Colonic mucosa (tissue), 4 donors: ENCODE measurements around the gene HDDC2. TPM values are rescaled to one million over a fixed set of nuclear protein-coding genes. Genes with fewer than 3 reads are reported as not detected.

ENCODE experiments used
- DNase-seq: peaks from one replicate; pipeline ENCODE4 v3.0.0-alpha.2; 2020
- H3K27ac ChIP-seq: fragments of 200-600 bp; one replicate; pipeline ENCODE4 v1.8.0; 2021
- H3K27me3 ChIP-seq: fragments of 200-600 bp; one replicate; pipeline ENCODE4 v1.8.0; 2021
- H3K36me3 ChIP-seq: fragments of 200-600 bp; one replicate; pipeline ENCODE4 v1.8.0; 2021
- H3K4me1 ChIP-seq: fragments of 200-600 bp; one replicate; pipeline ENCODE4 v1.8.0; 2021; ENCODE audit warnings: mild to moderate bottlenecking
- H3K4me3 ChIP-seq: fragments of 200-600 bp; one replicate; pipeline ENCODE4 v1.8.0; 2021
- H3K9ac ChIP-seq, 2 donors: one replicate each; pipeline ENCODE4 v1.7.0; 2013; ENCODE audit warnings: control low read depth in 2 of 2, low read depth in 2 of 2, low read length in 2 of 2
- H3K9me3 ChIP-seq: fragments of 200-600 bp; one replicate; pipeline ENCODE4 v1.8.0; 2021
- intact Hi-C: fragments of 100-400 bp; cut with DNase I; formaldehyde crosslinking; loops from one replicate; pipeline ENCODE4 v1.14.1; 2022
- total RNA-seq, 2 donors: library from RNA; stranded (reverse); fragmentation: NEBNext Ultra II Directional in 1 of 2; extraction: Animal tissue kit (Norgen Biotek cat#: 25700) in 1 of 2; gene quantifications; one replicate each; pipeline ENCODE4 v1.2.1, GENCODE V29; 2021
- TF ChIP-seq, protein P1 (sequence below): fragments of 200-600 bp; IDR thresholded peaks from one replicate; pipeline ENCODE4 v1.8.0; 2022; ENCODE audit warnings: antibody characterized with exemption, mild to moderate bottlenecking
- donor health status: healthy.
- donor health status: DM: no; HTN: no; CAD: no.
- donor health status: DM: no; HTN: no; CAD: no.

HDDC2 gene
- total RNA-seq, 2 donors from 2014 or later: 39.4 to 44.8 TPM

GRCh38 chr6:125264476-125264875 is 37.3 kb downstream of the HDDC2 start:
- no peak overlapping the region for H3K4me3 ChIP-seq
- TF ChIP-seq, protein P1, sequence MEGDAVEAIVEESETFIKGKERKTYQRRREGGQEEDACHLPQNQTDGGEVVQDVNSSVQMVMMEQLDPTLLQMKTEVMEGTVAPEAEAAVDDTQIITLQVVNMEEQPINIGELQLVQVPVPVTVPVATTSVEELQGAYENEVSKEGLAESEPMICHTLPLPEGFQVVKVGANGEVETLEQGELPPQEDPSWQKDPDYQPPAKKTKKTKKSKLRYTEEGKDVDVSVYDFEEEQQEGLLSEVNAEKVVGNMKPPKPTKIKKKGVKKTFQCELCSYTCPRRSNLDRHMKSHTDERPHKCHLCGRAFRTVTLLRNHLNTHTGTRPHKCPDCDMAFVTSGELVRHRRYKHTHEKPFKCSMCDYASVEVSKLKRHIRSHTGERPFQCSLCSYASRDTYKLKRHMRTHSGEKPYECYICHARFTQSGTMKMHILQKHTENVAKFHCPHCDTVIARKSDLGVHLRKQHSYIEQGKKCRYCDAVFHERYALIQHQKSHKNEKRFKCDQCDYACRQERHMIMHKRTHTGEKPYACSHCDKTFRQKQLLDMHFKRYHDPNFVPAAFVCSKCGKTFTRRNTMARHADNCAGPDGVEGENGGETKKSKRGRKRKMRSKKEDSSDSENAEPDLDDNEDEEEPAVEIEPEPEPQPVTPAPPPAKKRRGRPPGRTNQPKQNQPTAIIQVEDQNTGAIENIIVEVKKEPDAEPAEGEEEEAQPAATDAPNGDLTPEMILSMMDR: no peak
- H3K27me3 ChIP-seq: no peaks in the 10 kb centered on the region
- no peaks in the 10 kb centered on the region for H3K36me3 ChIP-seq
- H3K9ac ChIP-seq: no peak overlapping the region
- intact Hi-C loops: no loop called here
- no peaks in the 10 kb centered on the region for H3K9me3 ChIP-seq
- no peak for DNase-seq
- H3K4me1 ChIP-seq: no peaks in the 10 kb centered on the region
- no peak overlapping the region for H3K27ac ChIP-seq

GRCh38 chr6:125262016-125263013 is 39.5 kb downstream of the HDDC2 start:
- no peak overlapping the region for H3K27ac ChIP-seq
- DNase-seq: no peak
- intact Hi-C loops: no loop called here
- H3K9ac ChIP-seq: no peak overlapping the region
- no peaks in the 10 kb centered on the region for H3K36me3 ChIP-seq
- TF ChIP-seq, protein P1: no peak
- no peaks in the 10 kb centered on the region for H3K9me3 ChIP-seq
- H3K27me3 ChIP-seq: no peaks in the 10 kb centered on the region
- H3K4me1 ChIP-seq: no peaks in the 10 kb centered on the region
- no peak overlapping the region for H3K4me3 ChIP-seq

GRCh38 chr6:125259354-125259736 is 42.4 kb downstream of the HDDC2 start:
- no peak overlapping the region for H3K9ac ChIP-seq
- no peak overlapping the region for H3K4me3 ChIP-seq
- H3K4me1 ChIP-seq: no peaks in the 10 kb centered on the region
- H3K36me3 ChIP-seq: no peaks in the 10 kb centered on the region
- no peak for DNase-seq
- TF ChIP-seq, protein P1: no peak
- H3K9me3 ChIP-seq: no peaks in the 10 kb centered on the region
- intact Hi-C loops: no loop called here
- H3K27ac ChIP-seq: no peak overlapping the region
- H3K27me3 ChIP-seq: no peaks in the 10 kb centered on the region

- H3K36me3 ChIP-seq: no peaks in the 10 kb centered on the region
- TF ChIP-seq, protein P1: no peak
- no peak overlapping the region for H3K27ac ChIP-seq
- H3K4me1 ChIP-seq: no peaks in the 10 kb centered on the region
- H3K9ac ChIP-seq: no peak overlapping the region
- intact Hi-C loops: no loop called here
- H3K9me3 ChIP-seq: no peaks in the 10 kb centered on the region
- DNase-seq: no peak
- H3K27me3 ChIP-seq: no peaks in the 10 kb centered on the region
- H3K4me3 ChIP-seq: no peak overlapping the region
Measured at GRCh38 chr6:125258651-125259353, 43.0 kb downstream of the HDDC2 start.

DNA sequence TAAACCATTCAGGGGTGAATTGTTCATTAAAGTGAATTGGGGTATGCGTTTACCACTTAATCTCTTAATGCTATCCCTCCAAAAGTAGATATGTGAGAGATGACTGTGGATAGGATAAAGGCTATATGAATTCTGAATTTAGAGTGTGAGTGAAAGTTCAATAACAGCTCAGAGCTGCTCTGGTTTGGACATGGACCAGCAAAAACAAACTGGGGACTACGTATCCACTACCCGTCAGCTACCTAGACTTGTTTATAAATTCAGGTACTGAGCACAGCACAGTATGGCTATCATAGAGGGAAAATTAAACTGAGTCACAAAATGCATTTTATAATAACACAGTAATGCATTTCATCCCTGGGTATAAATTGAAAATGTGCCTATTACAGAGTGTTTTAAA is 44.4 kb downstream of the HDDC2 start:
- no peak overlapping the region for H3K27ac ChIP-seq
- no peaks in the 10 kb centered on the region for H3K9me3 ChIP-seq
- no peaks in the 10 kb centered on the region for H3K36me3 ChIP-seq
- no peaks in the 10 kb centered on the region for H3K27me3 ChIP-seq
- H3K4me3 ChIP-seq: no peak overlapping the region
- DNase-seq: no peak
- intact Hi-C loops: no loop called here
- no peak overlapping the region for H3K9ac ChIP-seq
- TF ChIP-seq, protein P1: no peak
- no peaks in the 10 kb centered on the region for H3K4me1 ChIP-seq
